HL-60 (cell line): Measurements from ENCODE around the gene KAT6B.

Experiments
- TF ChIP-seq, protein P1 (sequence below): IDR thresholded peaks from one replicate; pipeline ENCODE4 v1.5.1; 2011; ENCODE audit warnings: low read length, control low read depth, inconsistent platforms; ENCODE audit not compliant: insufficient read depth
- TF ChIP-seq, protein P2 (sequence below): IDR thresholded peaks from 2 replicates; pipeline ENCODE4 v1.6.1; 2012; ENCODE audit warnings: low read depth; ENCODE audit not compliant: insufficient replicate concordance

DNA sequence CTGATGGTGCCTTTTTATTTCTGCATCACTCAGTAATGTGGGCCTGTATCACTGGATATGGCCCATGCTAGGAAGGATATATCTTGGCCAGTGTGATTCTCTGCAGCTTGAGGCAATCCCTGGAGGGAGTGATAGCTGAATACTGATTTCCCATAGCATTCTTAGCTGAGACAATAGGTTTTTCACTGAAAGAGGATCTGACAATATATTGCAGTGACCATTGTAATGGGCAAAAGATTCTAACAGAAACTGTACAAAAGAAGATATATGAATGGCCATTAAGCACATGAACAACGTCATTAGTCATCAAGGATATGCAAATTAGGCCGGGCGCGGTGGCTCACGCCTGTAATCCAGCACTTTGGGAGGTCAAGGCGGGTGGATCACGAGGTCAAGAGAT lies 117.8 kb downstream of the KAT6B start:
- TF ChIP-seq, protein P1, sequence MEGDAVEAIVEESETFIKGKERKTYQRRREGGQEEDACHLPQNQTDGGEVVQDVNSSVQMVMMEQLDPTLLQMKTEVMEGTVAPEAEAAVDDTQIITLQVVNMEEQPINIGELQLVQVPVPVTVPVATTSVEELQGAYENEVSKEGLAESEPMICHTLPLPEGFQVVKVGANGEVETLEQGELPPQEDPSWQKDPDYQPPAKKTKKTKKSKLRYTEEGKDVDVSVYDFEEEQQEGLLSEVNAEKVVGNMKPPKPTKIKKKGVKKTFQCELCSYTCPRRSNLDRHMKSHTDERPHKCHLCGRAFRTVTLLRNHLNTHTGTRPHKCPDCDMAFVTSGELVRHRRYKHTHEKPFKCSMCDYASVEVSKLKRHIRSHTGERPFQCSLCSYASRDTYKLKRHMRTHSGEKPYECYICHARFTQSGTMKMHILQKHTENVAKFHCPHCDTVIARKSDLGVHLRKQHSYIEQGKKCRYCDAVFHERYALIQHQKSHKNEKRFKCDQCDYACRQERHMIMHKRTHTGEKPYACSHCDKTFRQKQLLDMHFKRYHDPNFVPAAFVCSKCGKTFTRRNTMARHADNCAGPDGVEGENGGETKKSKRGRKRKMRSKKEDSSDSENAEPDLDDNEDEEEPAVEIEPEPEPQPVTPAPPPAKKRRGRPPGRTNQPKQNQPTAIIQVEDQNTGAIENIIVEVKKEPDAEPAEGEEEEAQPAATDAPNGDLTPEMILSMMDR, result no peak
- TF ChIP-seq, protein P2, sequence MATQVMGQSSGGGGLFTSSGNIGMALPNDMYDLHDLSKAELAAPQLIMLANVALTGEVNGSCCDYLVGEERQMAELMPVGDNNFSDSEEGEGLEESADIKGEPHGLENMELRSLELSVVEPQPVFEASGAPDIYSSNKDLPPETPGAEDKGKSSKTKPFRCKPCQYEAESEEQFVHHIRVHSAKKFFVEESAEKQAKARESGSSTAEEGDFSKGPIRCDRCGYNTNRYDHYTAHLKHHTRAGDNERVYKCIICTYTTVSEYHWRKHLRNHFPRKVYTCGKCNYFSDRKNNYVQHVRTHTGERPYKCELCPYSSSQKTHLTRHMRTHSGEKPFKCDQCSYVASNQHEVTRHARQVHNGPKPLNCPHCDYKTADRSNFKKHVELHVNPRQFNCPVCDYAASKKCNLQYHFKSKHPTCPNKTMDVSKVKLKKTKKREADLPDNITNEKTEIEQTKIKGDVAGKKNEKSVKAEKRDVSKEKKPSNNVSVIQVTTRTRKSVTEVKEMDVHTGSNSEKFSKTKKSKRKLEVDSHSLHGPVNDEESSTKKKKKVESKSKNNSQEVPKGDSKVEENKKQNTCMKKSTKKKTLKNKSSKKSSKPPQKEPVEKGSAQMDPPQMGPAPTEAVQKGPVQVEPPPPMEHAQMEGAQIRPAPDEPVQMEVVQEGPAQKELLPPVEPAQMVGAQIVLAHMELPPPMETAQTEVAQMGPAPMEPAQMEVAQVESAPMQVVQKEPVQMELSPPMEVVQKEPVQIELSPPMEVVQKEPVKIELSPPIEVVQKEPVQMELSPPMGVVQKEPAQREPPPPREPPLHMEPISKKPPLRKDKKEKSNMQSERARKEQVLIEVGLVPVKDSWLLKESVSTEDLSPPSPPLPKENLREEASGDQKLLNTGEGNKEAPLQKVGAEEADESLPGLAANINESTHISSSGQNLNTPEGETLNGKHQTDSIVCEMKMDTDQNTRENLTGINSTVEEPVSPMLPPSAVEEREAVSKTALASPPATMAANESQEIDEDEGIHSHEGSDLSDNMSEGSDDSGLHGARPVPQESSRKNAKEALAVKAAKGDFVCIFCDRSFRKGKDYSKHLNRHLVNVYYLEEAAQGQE, result no peak
